Measurements from ENCODE around the gene KCNH3.

- no peak for TF ChIP-seq EZH2phosphoT487 (IDR thresholded peaks at IDR 0.05)
- TF ChIP-seq CTCF (IDR thresholded peaks at IDR 0.05), result no peak
- TF ChIP-seq EZH2 (IDR thresholded peaks at IDR 0.05), result no peak
Measured at GRCh38 chr12:49588721-49589516, 50.1 kb downstream of the KCNH3 start.

Measured in neural progenitor cell (in vitro differentiated cells).